ENCODE results near the gene MN1.

The MN1 gene

DNA sequence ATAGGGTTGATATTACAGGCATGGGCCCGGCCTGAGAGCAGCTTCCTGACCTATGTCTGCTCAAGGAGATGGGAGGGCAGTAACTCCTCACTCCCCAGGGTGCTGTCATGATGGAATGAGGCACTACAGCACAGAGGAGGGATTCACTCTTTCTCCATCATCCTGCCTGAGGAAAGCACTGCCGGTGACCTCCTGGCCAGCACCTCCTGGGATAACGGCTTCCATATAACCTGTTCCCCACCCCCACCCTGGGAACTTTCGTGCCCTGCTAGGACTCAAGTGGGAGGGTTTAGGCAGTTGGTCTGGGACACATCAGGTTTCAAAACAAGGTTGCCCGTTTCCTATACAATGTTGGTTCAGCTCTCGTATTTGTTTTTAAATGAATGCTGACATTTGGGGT lies 42.7 kb upstream of the MN1 start:
- TF ChIP-seq CTCF (conservative IDR thresholded peaks at IDR 0.05) = no peak
- H3K27ac ChIP-seq = no peak overlapping the region

- H3K27ac ChIP-seq = no peak overlapping the region
Observed at GRCh38 chr22:27843441-27843840, 41.9 kb upstream of the MN1 start.

DNA sequence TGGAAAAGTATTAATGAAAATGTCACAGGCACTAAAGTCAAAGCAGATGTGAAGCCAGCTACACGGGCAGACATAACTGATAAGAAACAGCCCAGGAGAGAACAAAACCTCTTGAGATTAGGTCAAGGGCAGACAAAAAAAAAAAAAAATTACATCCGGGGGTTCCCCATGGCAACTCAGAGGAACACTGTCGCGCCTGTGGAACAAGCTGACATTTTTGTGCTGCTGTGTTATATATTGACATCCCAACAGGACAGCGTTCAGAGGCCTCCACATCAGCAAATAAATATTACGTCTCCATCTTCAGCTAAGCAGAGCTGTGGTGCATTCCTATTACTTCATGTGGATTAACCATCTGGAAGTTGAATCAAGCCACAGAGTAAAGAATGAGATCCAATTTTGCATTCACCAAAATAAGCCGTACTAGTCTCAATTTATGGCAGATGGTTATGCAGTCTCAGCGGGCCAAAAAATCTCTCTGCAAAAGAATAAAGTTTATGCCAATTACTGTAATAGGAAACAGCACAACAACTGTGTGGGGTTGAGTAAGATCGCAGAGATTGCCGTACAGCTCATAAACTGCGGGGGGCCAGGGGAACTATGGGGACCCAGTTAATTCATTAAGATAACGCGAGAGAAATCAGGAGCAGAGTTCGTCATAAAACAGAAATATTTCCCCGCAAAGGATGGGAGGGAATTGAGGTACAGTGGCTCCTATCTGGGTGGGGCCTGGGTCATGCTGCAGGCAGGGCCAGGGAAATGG lies 41.3 kb upstream of the MN1 start:
- no peak overlapping the region for H3K27ac ChIP-seq
- TF ChIP-seq CTCF (conservative IDR thresholded peaks at IDR 0.05) = no peak

More at GRCh38 chr22:27843441-27843840, 41.9 kb upstream of the MN1 start:
- TF ChIP-seq CTCF (conservative IDR thresholded peaks at IDR 0.05) = no peak

DNA sequence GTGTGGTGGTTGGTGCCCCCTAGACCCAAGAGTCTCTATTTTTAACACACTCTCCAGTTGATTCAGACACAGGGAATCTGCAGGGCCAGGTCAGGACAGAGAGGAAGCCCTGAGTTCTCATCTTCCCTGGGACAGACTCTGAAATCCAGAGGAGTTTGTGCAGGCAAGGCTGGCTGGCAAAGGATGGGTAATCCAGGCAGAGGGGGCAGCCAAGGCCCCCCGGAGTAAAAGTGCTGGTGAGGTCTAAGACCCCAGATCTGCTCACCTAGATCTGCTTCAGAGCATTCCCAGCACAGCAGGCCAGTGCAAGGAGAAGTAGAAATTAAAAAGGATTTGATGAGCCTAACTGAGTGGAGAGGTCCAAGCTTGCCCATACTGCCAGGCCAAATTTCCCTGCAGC lies 40.6 kb upstream of the MN1 start:
- no peak overlapping the region for H3K27ac ChIP-seq
- no peak for TF ChIP-seq CTCF (conservative IDR thresholded peaks at IDR 0.05)

DNA sequence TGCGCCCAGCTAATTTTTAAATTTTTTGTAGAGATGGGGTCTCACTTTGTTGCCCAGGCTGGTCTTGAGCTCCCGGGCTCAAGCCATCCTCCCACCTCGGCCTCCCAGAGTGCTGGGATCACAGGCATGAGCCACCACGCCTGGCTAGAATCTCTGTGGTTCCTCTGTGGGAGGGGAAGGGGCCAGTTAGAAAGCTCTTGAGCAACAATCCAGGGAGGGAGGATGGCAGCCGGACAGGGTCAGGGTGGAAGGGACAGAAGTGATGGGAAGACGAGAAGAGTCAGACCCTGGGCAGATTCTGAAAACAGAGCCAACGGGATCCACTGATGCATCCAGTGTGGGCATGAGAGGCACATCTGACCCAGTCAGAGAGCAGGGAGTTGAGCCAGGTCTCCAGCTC lies 38.9 kb upstream of the MN1 start:
- no peak for TF ChIP-seq CTCF (conservative IDR thresholded peaks at IDR 0.05)

DNA sequence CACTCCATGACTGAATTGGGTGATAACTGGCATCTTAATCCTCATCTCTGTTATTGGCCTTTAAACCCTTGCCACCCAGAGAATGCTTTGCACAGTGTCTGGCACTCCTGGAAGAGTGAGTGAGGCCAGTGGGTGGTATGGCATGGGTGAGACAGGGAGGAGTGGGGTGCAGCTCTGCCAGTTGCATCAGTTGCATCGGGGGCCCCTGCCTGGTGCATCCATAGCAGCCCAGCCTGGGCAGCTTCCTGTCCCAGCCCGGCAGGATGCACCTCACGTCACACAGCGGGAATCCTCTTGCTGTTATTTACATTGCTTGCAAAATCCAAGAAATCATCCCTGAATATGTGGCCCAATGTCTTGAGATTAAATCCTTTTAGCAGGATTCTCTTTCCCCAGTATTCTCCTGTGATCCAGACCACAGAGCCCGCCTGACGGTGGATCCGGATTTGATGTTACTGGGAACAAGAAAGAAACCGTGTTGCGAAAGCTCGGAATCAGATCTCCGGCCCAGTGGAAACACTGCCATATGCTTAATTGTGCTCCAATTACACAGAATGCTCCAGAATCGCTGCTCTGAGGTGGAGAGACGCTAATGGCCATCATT lies 37.6 kb upstream of the MN1 start:
- TF ChIP-seq CTCF (conservative IDR thresholded peaks at IDR 0.05) = no peak
- H3K27ac ChIP-seq = no peak overlapping the region

More for the DNA sequence above, 38.9 kb upstream of the MN1 start:
- H3K27ac ChIP-seq = no peak overlapping the region

GRCh38 chr22:27836181-27836580 lies 34.6 kb upstream of the MN1 start:
- no peak overlapping the region for H3K27ac ChIP-seq
- TF ChIP-seq CTCF (conservative IDR thresholded peaks at IDR 0.05) = no peak

Data from VCaP (cell line).